ENCODE measurements around the gene GVQW3.

- TF ChIP-seq CTCF (IDR thresholded peaks at IDR 0.05), result no peak
- TF ChIP-seq POLR2AphosphoS5 (IDR thresholded peaks at IDR 0.05), result no peak
These were observed 54.9 kb downstream of the GVQW3 start for GRCh38 chr11:76436020-76436419.
